KMS-11 (cell line): ENCODE results near the gene ICAM4.

Source experiments
- H2AFZ ChIP-seq: fragments of 200-600 bp; sonication (generic); 2 replicates; pipeline ENCODE4 v1.6.1; 2016; ENCODE audit warnings: antibody characterized with exemption, mixed run types, low read depth
- H3K27ac ChIP-seq: fragments of 200-600 bp; sonication (generic); 2 replicates; pipeline ENCODE4 v1.6.1; 2016; ENCODE audit warnings: mild to moderate bottlenecking, mixed run types
- H3K27me3 ChIP-seq: fragments of 200-600 bp; sonication (generic); 2 replicates; pipeline ENCODE4 v1.6.1; 2017; ENCODE audit warnings: mild to moderate bottlenecking, low read depth, mixed run types, moderate library complexity; ENCODE audit not compliant: insufficient read depth
- H3K36me3 ChIP-seq: fragments of 200-600 bp; sonication (generic); 2 replicates; pipeline ENCODE4 v1.6.1; 2017; ENCODE audit warnings: mild to moderate bottlenecking, mixed run types; ENCODE audit not compliant: insufficient read depth
- H3K4me1 ChIP-seq: fragments of 200-600 bp; sonication (generic); 2 replicates; pipeline ENCODE4 v1.6.1; 2016; ENCODE audit warnings: mild to moderate bottlenecking, low read depth, mixed run types; ENCODE audit not compliant: poor library complexity, severe bottlenecking
- H3K4me2 ChIP-seq: fragments of 200-600 bp; sonication (generic); 2 replicates; pipeline ENCODE4 v1.7.0; 2016; ENCODE audit warnings: mild to moderate bottlenecking, mixed run types
- H3K4me3 ChIP-seq: fragments of 200-600 bp; sonication (generic); IDR thresholded peaks from 2 replicates; pipeline ENCODE4 v1.6.1; 2017; ENCODE audit warnings: low read depth, low read length, mixed read lengths; ENCODE audit not compliant: insufficient read depth
- H3K79me2 ChIP-seq: fragments of 200-600 bp; sonication (generic); 2 replicates; pipeline ENCODE4 v1.6.1; 2016; ENCODE audit warnings: low read depth, mixed run types; ENCODE audit not compliant: insufficient read depth
- H3K9ac ChIP-seq: fragments of 200-600 bp; sonication (generic); 2 replicates; pipeline ENCODE4 v1.6.1; 2016; ENCODE audit warnings: mild to moderate bottlenecking, mixed run types
- H4K20me1 ChIP-seq: fragments of 200-600 bp; sonication (generic); 2 replicates; pipeline ENCODE4 v1.6.1; 2016; ENCODE audit warnings: mild to moderate bottlenecking, mixed run types; ENCODE audit not compliant: insufficient read depth
- TF ChIP-seq, protein P1 (sequence below): fragments of 200-600 bp; sonication (generic); conservative IDR thresholded peaks from 2 replicates; pipeline ENCODE4 v1.6.1; 2017; ENCODE audit warnings: low read depth, mild to moderate bottlenecking, antibody characterized with exemption, low read length, moderate library complexity, mixed read lengths

Gene ICAM4

DNA sequence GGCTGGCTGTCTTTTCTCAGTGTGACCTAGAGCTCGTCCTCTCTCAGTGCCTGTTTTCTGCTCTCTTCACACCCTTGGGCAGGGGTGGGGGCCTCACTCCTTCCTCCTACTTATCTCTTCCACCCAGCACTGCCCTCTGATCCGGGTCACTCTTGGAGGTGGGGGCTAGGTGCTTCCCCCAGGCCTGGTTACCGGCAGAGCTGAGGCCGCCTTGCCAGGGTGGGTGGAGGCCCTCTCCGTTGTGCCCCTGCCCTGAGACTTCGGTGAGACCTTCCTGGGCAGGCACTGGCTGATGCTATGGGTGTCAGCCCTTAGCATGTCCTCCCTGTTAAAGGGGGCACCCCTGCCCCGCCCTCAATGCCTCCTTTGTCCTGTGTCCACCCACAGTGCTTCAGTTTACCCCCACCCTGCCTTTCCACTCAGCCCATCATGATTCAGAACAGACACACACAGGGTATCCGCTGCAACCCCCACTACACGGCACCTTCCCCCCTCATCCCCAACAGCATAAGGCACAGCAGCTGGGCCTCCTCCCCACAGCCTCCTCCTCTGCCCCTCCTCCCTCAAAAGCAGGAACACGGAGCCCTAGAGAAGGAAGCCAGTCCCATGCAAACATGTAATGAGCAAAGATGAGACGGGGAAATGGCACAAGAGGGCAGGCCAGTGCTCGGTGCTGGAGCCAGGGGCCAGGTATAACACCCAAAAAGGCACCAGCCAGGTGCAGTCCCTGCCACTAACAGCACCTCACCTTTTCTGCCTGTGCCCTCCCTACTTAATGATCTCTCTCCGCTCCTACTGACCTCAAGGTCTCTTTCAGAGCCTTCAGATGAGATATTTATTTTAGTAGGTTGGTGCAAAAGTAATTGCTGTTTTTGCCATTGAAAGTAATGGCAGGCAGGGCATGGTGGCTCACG is 13.0 kb downstream of the ICAM4 start:
- Histone ChIP-seq H3K4me2 (no peak overlapping the region), H3K27ac (no peak overlapping the region), H2AFZ (0 out of 2 replicates have a peak overlapping the region, but pooled peaks have one; percentile 6), H3K4me3 (no peak overlapping the region), H4K20me1 (no peaks in the 10 kb centered on the region), H3K79me2 (no peaks in the 10 kb centered on the region), H3K36me3 (no peaks in the 10 kb centered on the region), H3K9ac (no peak overlapping the region), H3K4me1 (peaks cover 8% of the 10 kb centered on the region), H3K27me3 (peaks cover 4% of the 10 kb centered on the region; the same call in 1 of the 2 replicates)
- TF ChIP-seq, protein P1, sequence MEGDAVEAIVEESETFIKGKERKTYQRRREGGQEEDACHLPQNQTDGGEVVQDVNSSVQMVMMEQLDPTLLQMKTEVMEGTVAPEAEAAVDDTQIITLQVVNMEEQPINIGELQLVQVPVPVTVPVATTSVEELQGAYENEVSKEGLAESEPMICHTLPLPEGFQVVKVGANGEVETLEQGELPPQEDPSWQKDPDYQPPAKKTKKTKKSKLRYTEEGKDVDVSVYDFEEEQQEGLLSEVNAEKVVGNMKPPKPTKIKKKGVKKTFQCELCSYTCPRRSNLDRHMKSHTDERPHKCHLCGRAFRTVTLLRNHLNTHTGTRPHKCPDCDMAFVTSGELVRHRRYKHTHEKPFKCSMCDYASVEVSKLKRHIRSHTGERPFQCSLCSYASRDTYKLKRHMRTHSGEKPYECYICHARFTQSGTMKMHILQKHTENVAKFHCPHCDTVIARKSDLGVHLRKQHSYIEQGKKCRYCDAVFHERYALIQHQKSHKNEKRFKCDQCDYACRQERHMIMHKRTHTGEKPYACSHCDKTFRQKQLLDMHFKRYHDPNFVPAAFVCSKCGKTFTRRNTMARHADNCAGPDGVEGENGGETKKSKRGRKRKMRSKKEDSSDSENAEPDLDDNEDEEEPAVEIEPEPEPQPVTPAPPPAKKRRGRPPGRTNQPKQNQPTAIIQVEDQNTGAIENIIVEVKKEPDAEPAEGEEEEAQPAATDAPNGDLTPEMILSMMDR = no peak

DNA sequence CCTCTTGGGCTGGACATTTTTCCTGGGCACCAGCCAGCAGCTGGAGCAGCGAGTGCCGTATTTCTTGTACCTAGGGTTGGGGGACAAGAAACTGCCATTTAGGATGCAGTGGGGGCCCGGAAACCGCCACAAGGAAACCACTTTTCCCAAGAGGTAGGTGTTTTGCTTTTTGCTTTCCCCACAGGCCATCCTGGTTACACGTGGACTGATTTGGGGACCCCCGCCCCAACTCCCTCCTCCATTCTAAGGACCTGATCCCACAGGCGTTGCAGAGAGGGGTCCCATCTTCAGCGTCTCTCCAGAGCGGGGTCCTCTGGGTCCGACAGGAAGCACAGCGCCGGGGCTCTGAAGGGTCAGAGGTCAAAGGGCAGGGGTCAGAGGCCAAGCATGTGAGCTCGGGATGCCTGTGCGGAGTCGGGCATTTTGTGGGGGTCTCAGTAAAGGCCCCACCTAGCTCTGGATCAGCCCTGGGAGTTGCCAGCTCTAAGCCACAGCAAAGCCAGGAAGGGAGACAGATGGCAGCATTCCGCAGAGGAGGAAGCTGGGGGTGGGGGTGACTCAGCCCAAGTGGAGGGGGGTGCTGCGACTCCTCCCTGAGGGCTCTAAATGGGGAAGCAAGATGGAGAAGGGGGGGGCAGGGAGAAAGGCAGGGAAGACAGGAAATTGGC is 18.5 kb downstream of the ICAM4 start:
- Histone ChIP-seq H3K9ac (no peak overlapping the region), H3K4me2 (no peak overlapping the region), H3K36me3 (no peaks in the 10 kb centered on the region), H4K20me1 (no peaks in the 10 kb centered on the region), H3K4me3 (no peak overlapping the region), H3K4me1 (no peaks in the 10 kb centered on the region), H2AFZ (no peak overlapping the region), H3K27ac (no peak overlapping the region), H3K79me2 (no peaks in the 10 kb centered on the region), H3K27me3 (peaks cover 4% of the 10 kb centered on the region; the same call in 1 of the 2 replicates)
- TF ChIP-seq, protein P1 = no peak

DNA sequence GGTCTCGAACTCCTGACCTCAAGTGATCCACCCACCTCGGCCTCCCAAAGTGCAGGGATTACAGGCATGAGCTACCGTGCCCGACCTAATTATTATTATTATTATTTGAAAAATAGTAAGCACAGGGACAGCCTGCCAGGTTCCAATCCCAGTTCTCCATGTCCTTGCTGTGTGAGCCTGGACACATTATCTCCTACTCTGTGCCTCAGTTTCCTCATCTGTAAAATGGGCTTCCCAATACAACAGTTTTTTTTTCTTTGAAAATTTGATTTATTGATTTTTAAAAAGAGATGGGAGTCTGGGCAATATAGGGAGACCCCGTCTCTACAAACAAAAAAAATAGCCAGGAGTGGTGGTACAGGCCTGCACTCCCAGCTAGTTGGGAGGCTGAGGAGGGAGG is 19.6 kb downstream of the ICAM4 start:
- no peaks in the 10 kb centered on the region for H4K20me1 ChIP-seq
- H3K4me2 ChIP-seq = no peak overlapping the region
- peaks cover 4% of the 10 kb centered on the region; the same call in 1 of the 2 replicates for H3K27me3 ChIP-seq
- H3K79me2 ChIP-seq = no peaks in the 10 kb centered on the region
- no peak overlapping the region for H3K4me3 ChIP-seq
- no peak overlapping the region for H3K27ac ChIP-seq
- H2AFZ ChIP-seq = no peak overlapping the region
- TF ChIP-seq, protein P1 = no peak
- no peaks in the 10 kb centered on the region for H3K4me1 ChIP-seq
- no peaks in the 10 kb centered on the region for H3K36me3 ChIP-seq
- H3K9ac ChIP-seq = no peak overlapping the region

DNA sequence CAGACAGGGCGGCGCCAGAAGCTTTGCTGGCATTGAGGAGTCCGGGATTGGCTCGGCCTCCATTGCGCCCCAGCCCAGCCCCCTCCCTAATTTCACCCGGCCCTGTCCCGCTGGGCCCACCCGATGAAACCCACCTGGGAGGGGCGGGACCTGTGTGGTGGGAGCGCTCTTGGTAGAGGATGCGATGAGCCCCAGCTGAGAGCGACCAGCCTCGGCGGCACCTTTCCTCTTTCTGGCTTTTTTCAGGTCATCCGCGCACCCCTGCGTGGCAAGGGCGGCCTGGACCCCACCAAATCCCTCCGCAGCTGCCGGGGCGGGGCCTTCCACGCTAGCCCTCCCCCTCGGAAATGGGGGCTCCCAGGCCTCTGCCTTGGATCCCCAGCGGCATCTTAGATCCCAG is 22.7 kb downstream of the ICAM4 start, which contains the start of gene ZGLP1:
Gene ZGLP1 (minus strand): TSS at position 393 of the 400 bp plus-strand sequence.
- Histone ChIP-seq H3K27me3 (no peaks in the 10 kb centered on the region), H3K79me2 (no peaks in the 10 kb centered on the region), H3K4me2 (no peak within 1 kb of the TSS), H3K4me1 (peaks cover under 1% of the 10 kb centered on the region), H3K27ac (no peak within 1 kb of the TSS), H3K36me3 (no peaks in the 10 kb centered on the region), H3K9ac (no peak within 1 kb of the TSS), H4K20me1 (no peaks in the 10 kb centered on the region), H2AFZ (no peak within 1 kb of the TSS), H3K4me3 (no peak within 1 kb of the TSS)
- TF ChIP-seq, protein P1 = no peak
